Activated naive CD4-positive, alpha-beta T cell (primary cell): ENCODE results near the gene BRCA2.

ENCODE experiments used
- DNase-seq, 4 experiments: peaks; one replicate each; lab custom pipeline; 2025; lab: John Stamatoyannopoulos, UW

BRCA2 gene

GRCh38 chr13:32427852-32428580, 112.7 kb downstream of the BRCA2 start, which contains the start of gene N4BP2L1:
N4BP2L1 (minus strand) TSS chr13:32428130; CDS start chr13:32428082, 48 bp downstream.
- peak; percentile 45 to 67 (median 65) for DNase-seq

DNA sequence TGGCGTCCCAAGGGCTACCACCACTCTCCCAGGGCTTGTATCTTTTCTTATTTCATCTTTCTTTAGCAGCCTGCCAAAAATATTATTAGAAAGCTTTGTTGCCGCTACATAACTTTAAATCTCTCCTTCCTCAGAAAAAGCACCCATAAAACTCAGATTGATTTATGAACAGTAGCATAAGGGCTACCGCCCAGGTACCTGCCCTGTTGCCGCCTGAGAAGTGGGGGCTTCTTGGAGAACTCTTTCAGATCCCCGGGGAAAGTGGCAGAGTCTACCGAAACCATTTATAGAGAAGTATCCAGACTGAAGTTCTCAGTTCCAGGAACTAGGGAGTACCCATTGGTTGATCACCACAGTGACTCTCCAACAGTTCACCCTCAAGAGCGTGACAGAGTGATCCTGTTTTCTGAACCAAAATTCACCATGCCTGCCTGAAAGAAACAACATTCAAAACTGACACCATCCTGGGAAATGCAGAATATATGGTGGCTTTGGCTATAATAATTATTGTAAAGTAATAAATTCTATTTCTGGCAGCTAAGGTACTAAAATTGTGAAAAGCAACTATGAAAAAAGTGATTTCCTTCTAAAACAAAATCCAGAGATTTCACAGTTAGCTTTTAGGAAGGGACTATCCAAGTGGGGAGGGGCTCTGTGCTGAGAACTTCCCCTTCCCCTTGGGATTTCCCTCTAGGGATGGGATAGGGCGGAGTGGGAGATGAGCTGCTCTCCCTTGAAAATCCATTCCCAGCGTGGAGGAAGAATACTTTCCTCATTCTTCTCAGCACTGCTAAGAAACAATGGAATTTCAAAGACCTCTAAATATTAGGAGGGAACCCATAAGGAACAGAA, 113.5 kb downstream of the BRCA2 start:
- no peak for DNase-seq

DNA sequence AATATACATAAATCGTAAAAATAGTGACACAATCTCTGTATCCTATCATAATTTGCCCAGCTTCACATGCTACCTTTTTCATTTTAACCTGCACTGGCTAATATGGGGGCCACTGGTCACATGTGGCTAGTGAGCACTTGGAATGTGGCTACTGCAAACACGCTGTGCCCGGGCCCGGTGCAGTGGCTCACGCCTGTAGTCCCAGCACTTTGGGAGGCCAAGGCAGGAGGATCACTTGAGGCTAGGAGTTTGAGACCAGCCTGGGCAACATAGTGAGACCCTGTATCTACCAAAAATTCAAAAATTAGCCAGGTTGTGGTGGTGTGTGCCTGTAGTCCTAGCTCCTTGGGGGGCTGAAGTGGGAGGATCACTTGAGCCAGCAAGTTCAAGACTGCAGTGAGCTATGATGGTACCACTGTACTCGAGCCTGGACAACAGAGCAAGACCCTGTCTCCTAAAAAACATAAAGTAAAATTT, 114.2 kb downstream of the BRCA2 start:
- no peak for DNase-seq

DNA sequence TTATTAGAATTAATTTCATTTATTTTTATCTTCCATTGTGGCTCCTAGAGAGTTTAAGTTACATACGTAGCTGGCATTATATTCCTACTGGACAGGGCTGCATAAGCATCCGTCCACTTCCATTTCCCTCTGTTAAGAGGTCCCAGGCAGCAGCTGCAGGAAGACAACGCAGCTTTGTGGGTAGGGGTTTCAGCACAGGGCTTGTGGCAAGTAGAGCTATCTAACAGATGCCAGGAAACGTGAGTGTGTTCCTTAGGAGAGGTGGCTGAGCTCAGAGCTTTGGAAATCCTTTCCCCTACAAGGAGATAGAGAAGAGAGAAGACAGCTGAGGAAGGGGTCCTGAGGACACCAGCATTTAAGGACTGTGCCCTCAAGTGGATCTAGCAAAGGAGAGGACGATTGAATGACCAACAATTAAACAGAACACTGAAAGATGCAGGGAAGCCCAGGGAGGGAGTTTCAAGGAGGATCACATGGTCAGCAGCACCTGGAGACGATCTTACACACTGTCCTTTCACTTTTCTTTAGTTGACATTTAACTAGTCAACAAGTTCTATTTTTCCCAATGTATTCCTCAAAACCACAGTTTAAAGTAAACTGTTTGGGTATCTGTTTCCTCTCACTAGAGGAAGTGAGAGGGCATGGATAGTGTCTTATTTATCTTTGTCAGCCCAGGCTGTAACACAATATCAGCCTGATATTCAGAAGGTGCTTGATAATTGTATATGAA, 114.9 kb downstream of the BRCA2 start:
- no peak for DNase-seq

DNA sequence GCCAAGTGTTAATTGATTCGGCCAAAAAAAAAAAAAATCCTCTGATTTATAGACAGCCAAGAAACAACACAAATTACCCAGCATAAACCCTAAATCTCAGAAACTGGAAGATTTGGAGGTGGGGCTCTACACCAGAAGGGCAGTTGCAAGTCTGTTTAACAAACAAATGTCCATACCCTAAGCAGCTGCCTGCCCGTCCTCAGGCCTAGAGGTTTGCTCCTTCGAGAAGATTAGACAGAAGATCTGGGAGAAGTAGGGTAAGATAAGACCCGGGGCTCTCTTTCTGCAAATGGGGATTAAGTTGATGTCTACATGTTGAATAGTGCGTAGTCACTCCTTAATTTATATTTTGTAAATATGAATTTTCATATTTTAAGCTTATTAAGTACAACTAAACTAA, 116.1 kb downstream of the BRCA2 start:
- DNase-seq: no peak

- DNase-seq: no peak
These were observed 117.5 kb downstream of the BRCA2 start for GRCh38 chr13:32432856-32433255.

DNA sequence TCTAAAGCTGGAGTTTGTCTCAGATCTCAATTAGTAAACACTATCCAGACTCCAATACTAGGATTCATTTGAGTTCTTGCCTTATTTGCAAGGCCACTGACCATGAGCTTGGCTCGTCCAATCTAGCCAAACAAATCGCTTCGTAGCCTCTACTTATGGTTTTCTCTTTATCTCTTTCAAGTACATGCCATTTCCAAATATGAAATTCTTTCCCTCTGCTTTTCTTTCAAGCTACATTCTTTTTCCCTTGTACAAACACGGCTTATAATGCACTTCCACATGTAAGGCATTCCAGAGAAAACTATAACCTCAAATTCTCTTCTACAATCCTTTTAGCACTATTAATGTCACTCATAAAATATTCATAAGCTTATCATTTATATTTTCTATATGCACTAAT, 123.6 kb downstream of the BRCA2 start:
- no peak for DNase-seq

- peak in 1 of 4 experiments; percentile 7 for DNase-seq
These were observed 127.8 kb downstream of the BRCA2 start for GRCh38 chr13:32443111-32443510.

DNA sequence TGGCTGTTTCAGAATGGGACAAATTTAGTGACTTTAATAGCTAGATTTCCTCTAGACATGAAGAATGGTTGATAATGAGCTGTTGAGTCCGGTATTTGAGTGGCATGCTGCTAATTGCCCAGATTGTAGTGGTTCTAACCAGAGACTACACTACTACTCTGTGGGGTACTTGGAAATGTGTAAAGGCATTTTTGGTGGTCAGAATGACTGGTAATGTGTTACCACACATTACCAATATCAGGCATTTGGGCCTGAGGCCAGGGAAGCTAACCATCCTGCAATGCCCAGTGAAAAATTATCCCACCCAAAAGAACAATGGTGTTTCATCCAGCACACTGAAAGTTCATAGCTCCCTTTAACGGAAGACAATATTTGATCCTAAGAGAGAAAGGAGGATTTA, 130.2 kb downstream of the BRCA2 start:
- DNase-seq: no peak

GRCh38 chr13:32446220-32446619, 130.9 kb downstream of the BRCA2 start:
- DNase-seq: no peak

GRCh38 chr13:32446773-32447465, 131.6 kb downstream of the BRCA2 start:
- DNase-seq: no peak

- no peak for DNase-seq
These were observed 132.8 kb downstream of the BRCA2 start for GRCh38 chr13:32447894-32448623.

GRCh38 chr13:32448972-32449371, 133.7 kb downstream of the BRCA2 start:
- no peak for DNase-seq
